ENCODE data around the gene CBR1.

GRCh38 chr21:36104317-36105300 is 34.8 kb downstream of the CBR1 start:
- TF ChIP-seq CTCF (conservative IDR thresholded peaks at IDR 0.05; ENCODE audit: low read depth, low read length) (peak; percentile 66), EZH2 (IDR thresholded peaks at IDR 0.05; ENCODE audit: borderline replicate concordance, low read depth, low read length, poor library complexity, severe bottlenecking) (no peak)

Measured in A673 (cell line).